HG02798 (cell line): ENCODE results near the gene BCL2.

ENCODE experiments used
- ATAC-seq: cut with Tn5 transposase; IDR thresholded peaks from one replicate; pipeline ENCODE4 v1.9.1; 2021; ENCODE audit warnings: mild to moderate bottlenecking; ENCODE audit not compliant: unreplicated experiment, poor library complexity

BCL2 gene

GRCh38 chr18:63131106-63131958 lies 188.2 kb downstream of the BCL2 start:
- peak; percentile 52 for ATAC-seq

- no peak for ATAC-seq
Observed at GRCh38 chr18:63130176-63130575, 189.4 kb downstream of the BCL2 start.

GRCh38 chr18:63128237-63128974 lies 191.2 kb downstream of the BCL2 start:
- ATAC-seq: no peak

- ATAC-seq: no peak
Observed at GRCh38 chr18:63126134-63127069, 193.2 kb downstream of the BCL2 start.

GRCh38 chr18:63120620-63121019 lies 198.9 kb downstream of the BCL2 start:
- no peak for ATAC-seq

GRCh38 chr18:63119647-63120046 lies 199.9 kb downstream of the BCL2 start:
- ATAC-seq: no peak

- ATAC-seq: no peak
Observed at GRCh38 chr18:63113899-63114565, 205.5 kb downstream of the BCL2 start.

- ATAC-seq: no peak
Observed at GRCh38 chr18:63112706-63113105, 206.9 kb downstream of the BCL2 start.

GRCh38 chr18:63111671-63112402 lies 207.7 kb downstream of the BCL2 start:
- no peak for ATAC-seq

- no peak for ATAC-seq
Observed at GRCh38 chr18:63109802-63110201, 209.8 kb downstream of the BCL2 start.

- no peak for ATAC-seq
Observed at GRCh38 chr18:63109022-63109421, 210.5 kb downstream of the BCL2 start.

- no peak for ATAC-seq
Observed at GRCh38 chr18:63107931-63108330, 211.6 kb downstream of the BCL2 start.

- ATAC-seq: peak; percentile 28
Observed at GRCh38 chr18:63107171-63107845, 212.3 kb downstream of the BCL2 start.

- peak; percentile 37 for ATAC-seq
Observed at GRCh38 chr18:63106727-63107126, 212.8 kb downstream of the BCL2 start.

GRCh38 chr18:63105636-63106316 lies 213.8 kb downstream of the BCL2 start:
- ATAC-seq: peak; percentile 63

GRCh38 chr18:63104868-63105267 lies 214.7 kb downstream of the BCL2 start:
- ATAC-seq: no peak

GRCh38 chr18:63102941-63103744 lies 216.4 kb downstream of the BCL2 start:
- ATAC-seq: no peak
